ENCODE data around the gene NTSR2. TPM values are rescaled to one million over a fixed set of nuclear protein-coding genes. Genes with fewer than 3 reads are reported as not detected.

NTSR2 gene
- total and polyA plus RNA-seq, 2 of the 8 experiments (the other 6 are each of a cell fraction or from before 2014, with no cell fraction given): 0.05 TPM; not detected in 1

DNA sequence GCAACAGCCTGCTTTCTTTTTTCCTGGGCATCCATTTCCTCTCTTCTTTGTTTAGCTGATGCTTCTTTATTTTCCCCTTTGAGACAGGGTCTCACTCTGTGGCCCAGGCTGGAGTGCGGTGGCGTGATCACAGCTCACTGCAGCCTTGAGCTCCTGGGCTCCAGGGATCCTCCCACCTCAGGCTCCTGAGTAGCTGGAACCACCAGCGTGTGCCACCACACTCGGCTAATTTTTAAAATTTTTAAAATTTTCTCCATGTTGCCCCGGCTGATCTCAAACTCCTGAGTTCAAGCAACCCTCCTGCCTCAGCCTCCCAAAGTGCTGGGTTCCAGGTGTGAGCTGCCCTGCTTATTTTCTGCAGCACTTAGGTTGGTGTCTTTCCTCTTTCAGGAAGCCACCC is 58.7 kb downstream of the NTSR2 start (continued):
- TF ChIP-seq, protein P1, sequence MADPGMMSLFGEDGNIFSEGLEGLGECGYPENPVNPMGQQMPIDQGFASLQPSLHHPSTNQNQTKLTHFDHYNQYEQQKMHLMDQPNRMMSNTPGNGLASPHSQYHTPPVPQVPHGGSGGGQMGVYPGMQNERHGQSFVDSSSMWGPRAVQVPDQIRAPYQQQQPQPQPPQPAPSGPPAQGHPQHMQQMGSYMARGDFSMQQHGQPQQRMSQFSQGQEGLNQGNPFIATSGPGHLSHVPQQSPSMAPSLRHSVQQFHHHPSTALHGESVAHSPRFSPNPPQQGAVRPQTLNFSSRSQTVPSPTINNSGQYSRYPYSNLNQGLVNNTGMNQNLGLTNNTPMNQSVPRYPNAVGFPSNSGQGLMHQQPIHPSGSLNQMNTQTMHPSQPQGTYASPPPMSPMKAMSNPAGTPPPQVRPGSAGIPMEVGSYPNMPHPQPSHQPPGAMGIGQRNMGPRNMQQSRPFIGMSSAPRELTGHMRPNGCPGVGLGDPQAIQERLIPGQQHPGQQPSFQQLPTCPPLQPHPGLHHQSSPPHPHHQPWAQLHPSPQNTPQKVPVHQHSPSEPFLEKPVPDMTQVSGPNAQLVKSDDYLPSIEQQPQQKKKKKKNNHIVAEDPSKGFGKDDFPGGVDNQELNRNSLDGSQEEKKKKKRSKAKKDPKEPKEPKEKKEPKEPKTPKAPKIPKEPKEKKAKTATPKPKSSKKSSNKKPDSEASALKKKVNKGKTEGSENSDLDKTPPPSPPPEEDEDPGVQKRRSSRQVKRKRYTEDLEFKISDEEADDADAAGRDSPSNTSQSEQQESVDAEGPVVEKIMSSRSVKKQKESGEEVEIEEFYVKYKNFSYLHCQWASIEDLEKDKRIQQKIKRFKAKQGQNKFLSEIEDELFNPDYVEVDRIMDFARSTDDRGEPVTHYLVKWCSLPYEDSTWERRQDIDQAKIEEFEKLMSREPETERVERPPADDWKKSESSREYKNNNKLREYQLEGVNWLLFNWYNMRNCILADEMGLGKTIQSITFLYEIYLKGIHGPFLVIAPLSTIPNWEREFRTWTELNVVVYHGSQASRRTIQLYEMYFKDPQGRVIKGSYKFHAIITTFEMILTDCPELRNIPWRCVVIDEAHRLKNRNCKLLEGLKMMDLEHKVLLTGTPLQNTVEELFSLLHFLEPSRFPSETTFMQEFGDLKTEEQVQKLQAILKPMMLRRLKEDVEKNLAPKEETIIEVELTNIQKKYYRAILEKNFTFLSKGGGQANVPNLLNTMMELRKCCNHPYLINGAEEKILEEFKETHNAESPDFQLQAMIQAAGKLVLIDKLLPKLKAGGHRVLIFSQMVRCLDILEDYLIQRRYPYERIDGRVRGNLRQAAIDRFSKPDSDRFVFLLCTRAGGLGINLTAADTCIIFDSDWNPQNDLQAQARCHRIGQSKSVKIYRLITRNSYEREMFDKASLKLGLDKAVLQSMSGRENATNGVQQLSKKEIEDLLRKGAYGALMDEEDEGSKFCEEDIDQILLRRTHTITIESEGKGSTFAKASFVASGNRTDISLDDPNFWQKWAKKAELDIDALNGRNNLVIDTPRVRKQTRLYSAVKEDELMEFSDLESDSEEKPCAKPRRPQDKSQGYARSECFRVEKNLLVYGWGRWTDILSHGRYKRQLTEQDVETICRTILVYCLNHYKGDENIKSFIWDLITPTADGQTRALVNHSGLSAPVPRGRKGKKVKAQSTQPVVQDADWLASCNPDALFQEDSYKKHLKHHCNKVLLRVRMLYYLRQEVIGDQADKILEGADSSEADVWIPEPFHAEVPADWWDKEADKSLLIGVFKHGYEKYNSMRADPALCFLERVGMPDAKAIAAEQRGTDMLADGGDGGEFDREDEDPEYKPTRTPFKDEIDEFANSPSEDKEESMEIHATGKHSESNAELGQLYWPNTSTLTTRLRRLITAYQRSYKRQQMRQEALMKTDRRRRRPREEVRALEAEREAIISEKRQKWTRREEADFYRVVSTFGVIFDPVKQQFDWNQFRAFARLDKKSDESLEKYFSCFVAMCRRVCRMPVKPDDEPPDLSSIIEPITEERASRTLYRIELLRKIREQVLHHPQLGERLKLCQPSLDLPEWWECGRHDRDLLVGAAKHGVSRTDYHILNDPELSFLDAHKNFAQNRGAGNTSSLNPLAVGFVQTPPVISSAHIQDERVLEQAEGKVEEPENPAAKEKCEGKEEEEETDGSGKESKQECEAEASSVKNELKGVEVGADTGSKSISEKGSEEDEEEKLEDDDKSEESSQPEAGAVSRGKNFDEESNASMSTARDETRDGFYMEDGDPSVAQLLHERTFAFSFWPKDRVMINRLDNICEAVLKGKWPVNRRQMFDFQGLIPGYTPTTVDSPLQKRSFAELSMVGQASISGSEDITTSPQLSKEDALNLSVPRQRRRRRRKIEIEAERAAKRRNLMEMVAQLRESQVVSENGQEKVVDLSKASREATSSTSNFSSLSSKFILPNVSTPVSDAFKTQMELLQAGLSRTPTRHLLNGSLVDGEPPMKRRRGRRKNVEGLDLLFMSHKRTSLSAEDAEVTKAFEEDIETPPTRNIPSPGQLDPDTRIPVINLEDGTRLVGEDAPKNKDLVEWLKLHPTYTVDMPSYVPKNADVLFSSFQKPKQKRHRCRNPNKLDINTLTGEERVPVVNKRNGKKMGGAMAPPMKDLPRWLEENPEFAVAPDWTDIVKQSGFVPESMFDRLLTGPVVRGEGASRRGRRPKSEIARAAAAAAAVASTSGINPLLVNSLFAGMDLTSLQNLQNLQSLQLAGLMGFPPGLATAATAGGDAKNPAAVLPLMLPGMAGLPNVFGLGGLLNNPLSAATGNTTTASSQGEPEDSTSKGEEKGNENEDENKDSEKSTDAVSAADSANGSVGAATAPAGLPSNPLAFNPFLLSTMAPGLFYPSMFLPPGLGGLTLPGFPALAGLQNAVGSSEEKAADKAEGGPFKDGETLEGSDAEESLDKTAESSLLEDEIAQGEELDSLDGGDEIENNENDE (IDR thresholded peaks at IDR 0.05; ENCODE audit: insufficient replicate concordance, low read length): no peak
- TF ChIP-seq TAF1 (IDR thresholded peaks at IDR 0.05; ENCODE audit: low read depth, low read length) (no peak), CTBP2 (IDR thresholded peaks at IDR 0.05; ENCODE audit: borderline replicate concordance, insufficient read depth, insufficient read length, low read length) (no peak), PHF8 (conservative IDR thresholded peaks at IDR 0.05; ENCODE audit: low read depth, low read length) (no peak), MAFK (IDR thresholded peaks at IDR 0.05; ENCODE audit: low read depth, low read length) (no peak), TCF12 (IDR thresholded peaks at IDR 0.05; ENCODE audit: low read depth, low read length) (no peak), SRF (IDR thresholded peaks at IDR 0.05; ENCODE audit: low read depth, low read length) (no peak), BRCA1 (IDR thresholded peaks at IDR 0.05; ENCODE audit: low read depth, low read length) (no peak), SIN3A (conservative IDR thresholded peaks at IDR 0.05 in 1 of 2, IDR thresholded peaks at IDR 0.05 in 1 of 2; ENCODE audit: low read depth in 1 of 2, low read length in 2 of 2) (no peak), EP300 (IDR thresholded peaks at IDR 0.05; ENCODE audit: borderline replicate concordance in 1 of 2, low read depth in 2 of 2, low read length in 2 of 2) (no peak), POLR2A (IDR thresholded peaks at IDR 0.05; ENCODE audit: control extremely low read depth in 1 of 2, low read depth in 2 of 2, low read length in 2 of 2) (no peak)
